Posterior cingulate gyrus (tissue), 11 donors: ENCODE data around the gene YIPF6.
"Not testable (repeated sequence)": the region's sequence is repeated elsewhere in the genome, so short reads cannot be mapped to it uniquely, and the experiment has no call there.

Experiments
- DNase-seq, 10 donors: peaks; one replicate each; pipeline versions ENCODE4 v3.0.0 to v3.0.0-alpha.2; 2020 to 2021; ENCODE audit warnings: mixed read lengths in 3 of 10
- intact Hi-C: fragments of 100-400 bp; cut with DNase I; formaldehyde crosslinking; loops from one replicate; pipeline ENCODE4 v1.15.1; 2023

YIPF6 gene, protein sequence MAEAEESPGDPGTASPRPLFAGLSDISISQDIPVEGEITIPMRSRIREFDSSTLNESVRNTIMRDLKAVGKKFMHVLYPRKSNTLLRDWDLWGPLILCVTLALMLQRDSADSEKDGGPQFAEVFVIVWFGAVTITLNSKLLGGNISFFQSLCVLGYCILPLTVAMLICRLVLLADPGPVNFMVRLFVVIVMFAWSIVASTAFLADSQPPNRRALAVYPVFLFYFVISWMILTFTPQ

DNA sequence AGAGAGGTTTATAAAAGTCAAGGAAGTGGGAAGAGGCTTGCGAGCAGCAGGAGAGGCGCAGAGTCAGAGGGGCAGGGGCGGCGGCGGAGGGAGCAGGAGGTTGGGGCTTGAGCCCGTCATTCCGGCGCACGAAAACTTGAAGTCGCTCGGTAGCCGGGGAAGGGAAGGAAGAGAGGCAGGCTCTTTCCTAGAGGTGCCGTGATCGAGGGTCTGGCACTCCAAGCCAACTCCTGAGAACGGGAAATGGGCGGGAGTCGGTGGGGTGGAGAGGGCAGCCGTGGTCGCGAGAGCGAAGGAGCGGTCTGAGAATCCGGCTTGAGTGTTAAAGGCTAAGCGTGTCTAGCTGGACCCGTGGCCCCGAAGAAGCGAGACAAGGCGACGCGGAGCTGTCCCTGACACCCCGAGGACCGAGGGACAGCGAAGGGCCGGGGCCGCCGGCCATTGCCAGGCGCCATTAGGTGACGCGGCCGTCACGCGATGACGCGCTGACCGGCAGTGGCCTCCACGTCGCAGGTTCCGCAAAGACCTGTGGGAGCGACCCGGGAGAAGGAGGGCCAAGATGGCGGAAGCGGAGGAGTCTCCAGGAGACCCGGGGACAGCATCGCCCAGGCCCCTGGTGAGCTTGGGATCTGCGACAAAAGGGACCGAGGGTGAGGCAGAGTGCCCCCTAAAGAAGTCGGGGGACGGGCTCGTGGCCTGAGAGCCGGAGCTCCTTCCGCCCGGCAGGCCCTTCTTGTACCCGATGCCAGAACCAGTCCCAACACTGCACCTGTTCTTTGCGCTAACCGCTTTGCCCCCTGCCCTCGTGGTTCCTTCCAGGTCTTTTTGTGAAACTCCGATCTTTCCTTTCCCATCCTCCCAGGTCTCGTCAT, at the start of gene YIPF6:
TSS of gene YIPF6 (plus strand) at position 544 of the 872 bp plus-strand sequence. CDS start at position 560, 16 bp downstream.
- intact Hi-C loops, result no loop called here
- peak; percentile 72 to 97 (median 80) for DNase-seq

DNA sequence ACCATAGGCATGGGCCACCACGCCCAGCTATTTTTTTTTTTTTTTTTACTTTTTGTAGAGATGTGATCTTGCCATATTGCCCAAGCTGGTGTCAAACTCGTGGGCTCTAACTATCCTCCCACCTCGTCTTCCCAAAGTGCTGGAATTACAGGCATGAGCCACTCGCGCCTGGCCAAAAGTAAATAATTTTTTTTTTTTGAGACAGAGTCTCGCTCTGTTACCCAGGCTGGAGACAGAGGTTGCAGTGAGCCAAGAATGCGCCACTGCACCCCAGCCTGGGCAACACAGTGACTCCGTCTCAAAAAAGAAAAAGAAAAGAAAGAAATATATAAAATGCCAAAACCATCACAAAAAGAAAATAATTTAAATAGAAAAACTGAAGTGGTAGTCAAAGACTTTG, 47.1 kb upstream of the YIPF6 start:
- no peak for DNase-seq
- intact Hi-C loops, result no loop called here

DNA sequence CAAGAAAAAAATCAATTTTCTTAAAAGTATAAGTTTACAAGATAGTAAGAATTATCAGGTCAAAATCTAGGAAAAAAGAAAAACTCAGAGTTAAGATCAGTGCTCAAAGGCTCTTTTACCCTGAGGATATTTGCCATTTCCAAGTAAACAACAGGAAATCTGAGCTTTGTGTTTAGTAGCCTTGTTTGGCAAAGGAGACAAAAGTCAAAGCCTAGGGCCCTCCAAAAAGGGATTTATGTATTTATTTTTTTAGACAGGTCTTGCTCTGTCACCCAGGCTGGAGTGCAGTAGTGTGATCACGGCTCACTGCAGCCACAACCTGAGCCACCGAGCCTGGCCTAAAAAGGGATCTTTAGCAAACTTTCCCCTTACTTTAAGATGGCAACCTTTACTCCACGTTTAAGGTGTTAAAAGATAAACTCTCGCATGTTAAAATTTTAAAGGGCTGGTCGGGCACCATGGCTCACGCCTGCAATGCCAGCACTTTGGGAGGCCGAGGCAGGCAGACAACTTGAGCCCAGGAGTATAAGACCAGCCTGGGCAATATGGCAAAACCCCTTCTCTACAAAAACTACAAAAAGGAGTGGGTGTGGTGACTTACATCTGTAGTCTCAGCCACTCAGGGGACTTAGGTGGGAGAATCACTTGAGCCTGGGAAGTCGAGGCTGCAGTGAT, 44.2 kb upstream of the YIPF6 start:
- intact Hi-C loops, result no loop called here
- DNase-seq, result no peak

DNA sequence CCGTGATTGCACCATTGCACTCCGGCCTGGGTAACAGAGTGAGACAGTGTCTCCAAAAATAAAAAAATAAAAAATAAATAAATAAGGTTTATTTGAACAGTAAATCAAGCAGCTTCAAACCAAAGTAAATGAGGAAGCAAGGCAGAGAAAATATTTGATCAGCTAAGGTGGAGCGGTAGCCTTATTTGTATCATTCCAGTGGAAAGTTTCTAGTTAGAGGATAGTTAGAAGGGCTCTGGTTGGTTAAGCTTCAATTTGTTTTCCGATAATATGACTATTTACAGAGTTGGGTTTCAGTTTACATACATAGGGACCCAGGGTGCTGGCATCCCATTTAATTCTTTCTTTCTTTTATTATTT, 43.7 kb upstream of the YIPF6 start:
- intact Hi-C loops, result no loop called here
- DNase-seq, result no peak

DNA sequence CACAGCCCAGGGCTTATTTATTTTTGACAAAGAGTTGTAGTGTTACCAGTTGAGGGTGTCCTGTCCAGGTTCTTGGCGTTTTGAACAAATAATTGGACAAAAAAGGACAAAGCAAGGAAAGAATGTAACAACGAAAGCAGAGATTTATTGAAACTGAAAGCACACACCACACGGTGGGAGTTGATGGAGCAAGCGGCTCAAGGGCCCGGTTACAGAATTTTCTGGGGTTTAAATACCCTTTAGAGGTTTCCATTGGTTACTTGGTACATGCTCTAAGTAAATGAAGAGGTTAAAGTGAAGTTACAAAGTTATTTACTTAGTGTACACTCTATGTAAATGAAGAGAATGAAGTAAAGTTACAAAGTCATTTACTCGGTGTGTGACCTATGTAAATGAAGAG, 37.8 kb upstream of the YIPF6 start:
- intact Hi-C loops, result no loop called here
- DNase-seq, result no peak

DNA sequence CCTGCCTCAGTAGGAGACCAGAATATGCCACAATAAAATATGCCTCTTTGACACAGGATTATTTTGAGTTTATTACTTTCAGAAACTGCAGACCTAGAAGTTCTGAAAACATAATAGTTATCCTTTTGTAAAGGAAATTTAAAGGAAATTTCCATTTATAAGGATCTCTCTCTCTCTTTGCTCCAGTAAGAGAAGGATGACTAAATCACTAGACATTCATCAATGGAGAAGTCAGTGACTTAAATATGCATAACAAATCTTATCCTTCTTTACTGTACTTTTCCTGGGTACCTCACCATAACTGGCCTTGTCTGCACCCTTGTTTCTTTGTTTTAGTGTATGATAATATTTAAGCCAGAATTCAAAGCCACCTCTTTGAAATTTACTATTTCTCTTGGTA, 37.3 kb upstream of the YIPF6 start:
- intact Hi-C loops, result no loop called here
- no peak for DNase-seq

DNA sequence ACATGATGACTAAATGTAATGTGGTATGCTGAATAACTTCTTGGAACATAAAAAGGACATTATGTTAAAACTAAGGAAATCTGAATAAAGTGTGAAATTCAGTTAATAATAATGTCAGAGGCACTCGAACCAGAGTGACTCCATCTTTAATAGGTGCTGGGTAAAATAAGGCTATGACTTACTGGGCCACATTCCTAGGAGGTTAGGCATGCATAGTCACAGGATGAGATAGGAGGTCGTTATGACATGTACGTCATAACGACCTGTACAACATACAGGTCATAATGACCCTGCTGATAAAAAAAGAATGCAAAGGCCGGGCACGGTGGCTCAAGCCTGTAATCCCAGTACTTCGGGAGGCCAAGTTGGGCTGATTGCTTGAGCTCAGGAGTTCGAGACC, 36.7 kb upstream of the YIPF6 start:
- DNase-seq, result no peak
- intact Hi-C loops, result loop anchor here (2.0 kb wide), 1 partner anchor 265 kb away; no protein-coding TSS in a partner anchor

DNA sequence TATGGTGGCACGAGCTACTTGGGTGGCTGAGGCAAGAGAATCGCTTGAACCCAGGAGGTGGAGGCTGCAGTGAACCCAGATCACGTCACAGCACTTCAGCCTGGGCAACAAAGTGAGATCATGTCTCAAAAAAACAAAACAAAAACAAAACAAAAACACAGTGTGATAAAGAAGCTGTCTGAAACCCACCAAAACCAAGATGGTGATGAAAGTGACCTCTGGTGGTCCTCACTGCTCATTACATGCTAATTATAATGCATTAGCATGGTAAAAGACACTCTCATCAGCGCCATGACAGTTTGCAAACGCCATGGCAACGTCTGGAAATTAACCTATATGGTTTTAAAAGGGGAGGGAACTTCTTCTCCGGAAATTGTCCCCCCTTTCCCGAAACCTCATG, 36.2 kb upstream of the YIPF6 start:
- peak in 1 of 10 donors; percentile 8 for DNase-seq
- intact Hi-C loops, result loop anchor here (2.0 kb wide), 1 partner anchor 266 kb away; no protein-coding TSS in a partner anchor

DNA sequence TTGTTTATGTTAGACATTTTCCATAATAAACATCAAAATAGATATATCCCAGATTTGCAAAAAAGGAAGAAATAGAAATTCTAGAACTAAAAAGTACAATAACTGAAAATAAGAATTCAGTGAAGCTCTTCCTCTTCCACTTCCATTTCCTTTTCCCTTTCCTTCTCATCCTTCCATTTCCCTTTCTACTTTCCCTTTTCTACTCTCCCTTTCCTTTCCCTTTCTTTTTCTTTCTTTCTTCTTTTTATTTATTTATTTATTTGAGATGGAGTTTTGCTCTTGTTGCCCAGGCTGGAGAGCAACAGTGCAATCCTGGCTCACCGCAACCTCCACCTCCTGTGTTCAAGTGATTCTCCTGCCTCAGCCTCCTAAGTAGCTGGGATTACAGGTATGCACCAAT, 35.0 kb upstream of the YIPF6 start:
- no peak for DNase-seq
- intact Hi-C loops, result loop anchor here (2.0 kb wide), 1 partner anchor 267 kb away; no protein-coding TSS in a partner anchor

DNA sequence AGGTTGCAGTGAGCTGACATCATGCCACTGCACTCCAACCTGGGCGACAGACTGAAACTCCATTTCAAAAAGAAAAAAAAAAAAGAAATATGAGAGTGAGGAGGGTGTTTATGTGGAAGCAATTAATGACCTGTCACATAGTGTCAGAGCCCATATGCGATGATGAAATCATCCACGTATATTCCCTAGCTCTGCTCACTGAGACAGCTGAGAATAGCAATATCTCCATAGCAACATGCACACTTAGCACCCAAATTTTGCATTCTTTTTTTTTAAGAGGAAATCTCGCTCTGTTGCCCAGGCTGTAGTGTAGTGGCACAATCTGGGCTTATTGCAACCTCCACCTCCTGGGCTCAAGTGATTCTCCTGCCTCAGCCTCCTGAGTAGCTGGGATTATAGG, 34.1 kb upstream of the YIPF6 start:
- intact Hi-C loops, result no loop called here
- no peak for DNase-seq

DNA sequence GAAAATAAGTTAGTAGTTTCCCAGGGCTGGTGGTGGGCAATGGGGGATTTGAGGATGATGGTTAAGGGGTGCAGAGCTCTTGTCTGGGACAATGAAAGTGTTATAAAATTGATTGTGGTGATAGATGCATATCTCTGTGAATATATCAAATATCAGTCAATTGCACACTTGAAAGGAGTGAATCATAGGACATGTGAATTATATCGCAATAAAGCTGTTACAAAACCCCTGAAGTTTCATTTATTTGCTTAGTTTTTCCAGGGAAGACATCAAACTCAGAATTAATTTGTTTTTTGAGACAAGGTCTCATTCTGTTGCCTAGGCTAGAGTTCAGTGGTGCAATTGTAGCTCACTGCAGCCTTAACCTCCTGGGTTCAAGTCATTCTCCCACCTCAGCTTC, 17.9 kb upstream of the YIPF6 start:
- no peak for DNase-seq
- intact Hi-C loops, result no loop called here

DNA sequence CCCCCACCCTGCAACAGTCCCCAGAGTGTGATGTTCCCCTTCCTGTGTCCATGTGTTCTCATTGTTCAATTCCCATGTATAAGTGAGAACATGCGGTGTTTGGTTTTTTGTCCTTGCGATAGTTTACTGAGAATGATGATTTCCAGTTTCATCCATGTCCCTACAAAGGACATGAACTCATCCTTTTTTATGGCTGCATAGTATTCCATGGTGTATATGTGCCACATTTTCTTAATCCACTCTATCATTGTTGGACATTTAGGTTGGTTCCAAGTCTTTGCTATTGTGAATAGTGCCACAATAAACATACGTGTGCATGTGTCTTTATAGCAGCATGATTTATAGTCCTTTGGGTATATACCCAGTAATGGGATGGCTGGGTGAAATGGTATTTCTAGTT, 12.7 kb upstream of the YIPF6 start:
- intact Hi-C loops, DNase-seq: not testable (repeated sequence)

DNA sequence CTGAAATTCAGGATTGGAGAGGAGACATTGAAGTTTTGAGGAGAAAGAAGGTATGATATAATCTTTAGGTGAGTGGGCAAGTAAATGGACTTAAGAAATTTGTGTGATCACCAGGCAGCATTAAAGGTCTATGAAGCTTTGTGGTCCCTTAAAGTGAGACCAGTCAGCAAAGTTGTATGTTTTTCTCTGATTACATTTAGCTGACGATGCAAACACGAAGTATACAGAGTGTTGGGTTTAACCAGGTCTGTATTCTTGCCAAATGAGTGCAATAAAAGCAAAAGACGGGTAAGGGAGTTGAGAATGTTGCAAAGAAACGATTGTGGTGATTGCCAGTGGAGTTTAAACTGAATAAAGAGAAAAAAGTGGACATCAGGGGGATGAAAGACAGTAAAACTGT, 11.6 kb upstream of the YIPF6 start:
- DNase-seq, result no peak

DNA sequence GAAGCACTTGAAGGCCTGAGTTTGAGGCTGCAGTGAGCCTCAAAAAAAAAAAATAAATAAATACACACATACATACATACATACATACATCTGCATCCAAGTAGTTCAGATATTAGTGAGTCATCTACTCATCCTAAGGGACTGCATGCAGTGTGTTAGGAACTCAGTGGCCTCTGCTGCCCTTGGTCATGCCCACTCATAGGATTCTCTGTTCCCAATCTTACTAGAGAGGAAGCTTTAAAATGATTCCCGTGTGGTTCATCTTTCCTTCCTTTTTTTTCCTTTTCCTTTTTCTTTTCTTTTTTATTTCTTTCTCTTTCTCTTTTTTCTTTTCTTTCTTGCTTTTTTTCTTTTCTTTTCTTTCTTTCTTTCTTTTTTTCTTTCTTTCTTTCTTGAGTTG, 10.9 kb upstream of the YIPF6 start:
- DNase-seq, result no peak

More for the DNA sequence above, 11.6 kb upstream of the YIPF6 start:
- intact Hi-C loops, result no loop called here

DNA sequence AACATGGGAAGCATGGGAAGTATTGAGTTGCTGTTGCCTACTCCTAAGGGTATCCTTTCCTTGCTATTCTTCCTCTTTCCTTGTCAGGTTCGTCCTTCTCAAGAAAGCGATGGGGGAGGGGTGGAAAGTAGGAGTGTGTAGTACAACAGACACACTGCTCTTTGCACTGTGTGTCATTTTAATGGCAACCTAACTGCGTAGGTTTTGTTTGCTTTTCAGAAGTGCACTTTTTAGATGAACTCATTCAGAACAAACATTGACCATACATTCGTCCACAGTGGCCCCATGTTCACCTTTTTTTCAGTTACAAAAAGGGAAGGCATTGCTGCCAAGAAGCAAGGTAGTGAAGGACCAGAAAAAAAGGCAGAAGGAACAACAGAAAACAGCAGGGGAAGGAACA, 10.2 kb upstream of the YIPF6 start:
- no peak for DNase-seq

More for the DNA sequence above, 10.9 kb upstream of the YIPF6 start:
- intact Hi-C loops, result no loop called here

DNA sequence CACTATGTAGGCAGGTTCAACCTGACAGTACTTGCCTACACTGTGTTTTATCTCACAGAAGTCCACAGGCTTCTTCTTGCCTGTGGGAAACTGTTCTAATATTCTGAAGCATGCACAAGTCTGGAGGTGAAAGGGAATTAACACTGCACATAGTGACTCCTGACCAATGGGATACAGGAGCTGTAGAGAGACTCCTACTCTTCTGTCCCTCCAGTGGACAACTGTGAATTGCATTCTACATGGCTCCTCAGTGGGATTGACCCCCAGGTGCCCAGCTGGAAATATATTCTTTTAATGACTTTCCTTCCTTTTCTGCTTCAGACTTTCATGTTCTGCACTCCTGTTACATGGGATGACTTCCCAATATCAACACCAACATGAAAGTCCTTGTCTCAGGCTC, 8.2 kb upstream of the YIPF6 start:
- intact Hi-C loops, result no loop called here
- no peak for DNase-seq

More for the DNA sequence above, 10.2 kb upstream of the YIPF6 start:
- intact Hi-C loops, result no loop called here

DNA sequence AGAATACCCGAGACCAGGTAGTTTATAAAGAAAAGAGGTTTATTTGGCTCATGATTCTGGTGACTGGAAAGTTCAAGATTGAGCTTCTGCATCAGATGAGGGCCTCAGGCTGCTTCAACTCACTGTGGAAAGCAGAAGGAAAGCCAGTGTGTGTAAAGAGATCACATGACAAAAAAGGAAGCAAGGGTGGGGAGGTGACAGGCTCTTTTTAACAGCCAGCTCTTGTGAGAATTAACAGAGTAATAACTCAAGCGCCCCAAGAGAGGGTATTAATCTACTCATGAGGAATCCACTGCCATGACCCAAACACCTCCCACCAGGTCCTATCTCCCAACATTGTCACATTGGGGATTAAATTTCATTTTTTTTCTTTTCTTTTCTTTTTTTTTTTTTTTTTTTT, 6.3 kb upstream of the YIPF6 start:
- no peak for DNase-seq
- intact Hi-C loops, result no loop called here

DNA sequence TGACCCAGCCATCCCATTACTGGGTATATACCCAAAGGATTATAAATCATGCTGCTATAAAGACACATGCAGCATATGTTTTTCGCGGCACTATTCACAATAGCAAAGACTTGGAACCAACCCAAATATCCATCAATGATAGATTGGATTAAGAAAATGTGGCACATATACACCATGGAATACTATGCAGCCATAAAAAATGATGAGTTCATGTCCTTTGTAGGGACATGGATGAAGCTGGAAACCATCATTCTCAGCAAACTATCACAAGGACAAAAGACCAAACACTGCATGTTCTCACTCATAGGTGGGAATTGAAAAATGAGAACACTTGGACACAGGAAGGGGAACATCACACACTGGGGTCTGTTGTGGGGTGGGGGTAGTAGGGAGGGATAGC, 5.1 kb upstream of the YIPF6 start:
- intact Hi-C loops, DNase-seq: not testable (repeated sequence)

DNA sequence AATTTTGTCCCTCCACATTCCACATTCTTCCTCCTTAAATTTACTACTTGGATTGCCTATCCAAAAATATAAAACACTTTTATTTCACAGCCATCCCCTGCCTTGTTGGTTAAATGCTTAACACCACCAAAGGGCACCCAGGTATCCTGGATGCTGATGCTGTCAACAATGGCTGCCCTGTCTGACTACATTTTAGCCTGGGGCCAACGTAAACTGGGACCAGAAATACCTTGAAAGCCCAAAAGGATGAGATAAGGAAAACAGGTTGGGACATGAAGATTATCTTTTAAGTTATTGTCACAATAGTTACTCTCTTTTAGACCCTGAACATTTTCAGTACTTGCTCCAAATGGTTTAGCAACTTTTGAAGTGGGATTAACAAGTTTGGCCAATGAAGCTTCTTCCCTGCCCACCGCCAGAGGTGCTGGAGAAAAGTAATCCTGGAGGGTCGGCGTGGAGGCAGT, 775 bp upstream of the YIPF6 start:
- DNase-seq, result no peak
- intact Hi-C loops, result no loop called here

DNA sequence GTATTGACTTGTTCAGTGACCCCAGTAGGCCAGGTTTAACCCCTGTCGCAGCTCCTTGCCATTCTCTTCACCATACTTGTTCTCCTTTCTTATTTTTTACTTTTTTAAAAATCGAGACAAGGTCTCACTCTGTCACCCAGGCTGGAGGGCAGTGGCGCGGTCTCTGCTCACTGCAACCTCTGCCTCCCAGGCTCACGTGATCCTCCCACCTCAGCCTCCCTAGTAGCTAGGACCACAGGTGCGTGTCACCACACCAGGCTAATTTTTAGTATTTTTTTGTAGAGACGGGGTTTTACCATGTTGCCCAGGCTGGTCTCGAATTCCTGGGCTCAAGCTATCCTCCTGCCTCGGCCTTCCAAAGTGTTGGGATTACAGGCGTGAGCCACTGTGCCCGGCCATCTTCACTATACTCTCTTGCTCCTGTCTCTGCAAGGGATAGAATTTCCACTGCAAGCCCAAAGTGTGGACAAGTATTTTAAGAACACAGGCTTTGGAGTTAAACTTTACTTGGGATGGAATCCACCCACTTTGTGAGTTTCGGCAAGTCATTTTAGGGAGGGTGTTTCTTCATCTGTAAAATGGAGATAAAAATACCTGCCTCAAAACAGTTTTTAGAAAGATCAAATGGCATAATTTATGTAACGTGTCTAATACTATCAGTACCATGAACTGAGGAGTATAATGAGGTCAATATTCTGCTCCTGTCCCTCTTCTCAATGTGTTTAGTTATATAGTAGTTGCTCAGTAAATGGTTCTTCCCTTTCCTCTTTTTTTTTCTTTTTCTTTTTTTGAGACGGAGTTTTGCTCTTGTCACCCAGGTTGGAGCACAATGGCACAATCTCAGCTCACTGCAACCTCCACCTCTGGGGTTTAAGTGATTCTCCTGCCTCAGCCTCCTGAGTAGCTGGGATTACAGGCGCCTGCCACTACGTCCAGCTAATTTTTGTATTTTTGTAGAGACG, 973 bp downstream of the YIPF6 start:
- DNase-seq, result no peak
- intact Hi-C loops, result no loop called here
